GM18526 (cell line): Measurements from ENCODE around the gene TNFSF9.
A peak's percentile ranks its signal among the peaks of the same experiment; 100 is the strongest.

Experiments
- POLR2A ChIP-seq: IDR thresholded peaks from 3 replicates; pipeline ENCODE4 v1.6.1; 2011; ENCODE audit not compliant: insufficient read length; ENCODE audit errors: extremely low read depth

The TNFSF9 gene

DNA sequence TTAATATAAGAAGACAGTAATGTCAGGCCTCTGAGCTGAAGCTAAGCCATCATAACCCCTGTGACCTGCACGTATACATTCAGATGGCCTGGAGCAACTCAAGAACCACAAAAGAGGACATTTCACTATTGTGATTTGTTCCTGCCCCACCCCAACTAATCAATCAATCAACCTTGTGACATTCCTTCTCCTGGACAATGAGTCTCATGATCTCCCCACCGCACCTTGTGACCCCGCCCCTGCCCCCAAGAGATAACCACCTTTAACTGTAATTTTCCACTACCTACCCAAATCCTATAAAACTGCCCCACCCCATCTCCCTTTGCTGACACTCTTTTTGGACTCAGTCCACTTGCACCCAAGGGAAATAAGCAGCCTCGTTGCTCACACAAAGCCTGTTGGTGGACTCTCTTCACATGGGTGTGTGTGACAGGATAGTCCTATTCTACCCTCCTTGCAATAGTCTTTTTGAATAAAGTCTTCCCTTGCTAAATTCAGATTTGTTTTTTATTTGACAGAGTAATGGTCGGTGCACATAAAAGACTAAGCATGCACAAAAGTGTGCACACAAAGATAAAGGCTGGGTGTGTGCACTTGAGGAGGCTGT, 46.1 kb downstream of the TNFSF9 start:
- no peak for TF ChIP-seq POLR2A

GRCh38 chr19:6577476-6578125, 46.8 kb downstream of the TNFSF9 start:
- TF ChIP-seq POLR2A, result no peak

DNA sequence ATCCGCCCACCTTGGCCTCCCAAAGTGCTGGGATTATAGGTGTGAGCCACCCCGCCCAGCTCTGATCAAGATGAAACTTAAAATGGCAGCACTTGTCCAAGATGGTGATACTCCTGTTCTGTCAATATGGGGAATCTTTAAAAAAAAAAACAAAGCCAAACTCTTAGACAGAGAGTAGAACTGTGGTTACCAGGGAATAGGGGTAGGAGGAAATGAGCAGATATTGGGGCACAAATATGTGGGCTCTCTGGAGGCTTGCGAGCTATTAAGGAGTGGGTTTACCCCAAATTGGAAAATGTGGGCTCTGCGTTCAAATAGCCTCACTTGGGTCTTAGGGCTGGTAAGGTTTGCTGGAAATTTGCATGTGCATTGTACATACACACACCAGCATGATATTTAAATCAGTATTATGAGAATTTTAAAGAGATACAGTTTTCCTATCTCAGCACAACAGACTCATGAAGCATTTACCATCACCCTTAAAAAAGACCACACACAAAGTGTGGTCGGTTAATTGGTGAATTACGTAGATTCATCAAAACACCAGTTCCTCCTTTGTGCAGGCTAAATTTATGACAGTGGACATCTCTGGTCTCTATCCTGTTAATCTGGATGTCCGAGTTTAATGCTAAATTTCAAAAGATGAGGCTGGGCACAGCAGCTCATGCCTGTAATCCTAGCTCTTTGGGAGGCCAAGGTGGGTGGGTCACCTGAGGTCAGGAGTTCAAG, 48.8 kb downstream of the TNFSF9 start:
- no peak for TF ChIP-seq POLR2A

DNA sequence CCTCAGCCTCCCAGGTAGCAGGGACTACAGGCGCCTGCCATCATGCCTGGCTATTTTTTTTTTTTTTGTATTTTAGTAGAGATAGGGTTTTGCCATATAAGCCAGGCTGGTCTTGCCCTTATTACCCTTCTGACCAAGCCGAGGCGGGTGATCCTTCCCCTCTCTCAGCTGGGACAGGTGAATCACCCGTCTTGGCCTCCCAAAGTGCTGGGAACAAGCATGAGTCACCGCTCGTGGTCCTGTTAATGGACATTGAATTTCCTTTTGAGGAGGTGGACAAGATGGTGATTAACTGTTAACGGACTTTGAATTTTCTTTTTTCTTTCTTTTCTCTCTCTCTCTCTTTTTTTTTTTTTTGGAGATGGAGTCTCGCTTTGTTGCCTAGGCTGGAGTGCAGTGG, 49.5 kb downstream of the TNFSF9 start:
- TF ChIP-seq POLR2A, result peak; percentile 19
